ENCODE measurements around the gene CCDC47. TPM values are rescaled to one million over a fixed set of nuclear protein-coding genes. Genes with fewer than 3 reads are reported as not detected.
A peak's percentile ranks its signal among the peaks of the same experiment; 100 is the strongest.

The CCDC47 gene
- total RNA-seq, 1 donor from 2014 or later: 65.2 TPM

GRCh38 chr17:63762161-63763078 lies 11.0 kb downstream of the CCDC47 start:
- H3K36me3 Mint-ChIP-seq (ENCODE audit: insufficient read depth): peaks cover 31% of the 10 kb centered on the region
- no peak for DNase-seq (ENCODE audit: low spot score, unreplicated experiment)
- peak overlapping the region; percentile 65 for H3K27ac Mint-ChIP-seq
- no peaks in the 10 kb centered on the region for H3K27me3 Mint-ChIP-seq
- H3K9me3 Mint-ChIP-seq (ENCODE audit: low read depth): no peaks in the 10 kb centered on the region
- TF ChIP-seq, protein P1, sequence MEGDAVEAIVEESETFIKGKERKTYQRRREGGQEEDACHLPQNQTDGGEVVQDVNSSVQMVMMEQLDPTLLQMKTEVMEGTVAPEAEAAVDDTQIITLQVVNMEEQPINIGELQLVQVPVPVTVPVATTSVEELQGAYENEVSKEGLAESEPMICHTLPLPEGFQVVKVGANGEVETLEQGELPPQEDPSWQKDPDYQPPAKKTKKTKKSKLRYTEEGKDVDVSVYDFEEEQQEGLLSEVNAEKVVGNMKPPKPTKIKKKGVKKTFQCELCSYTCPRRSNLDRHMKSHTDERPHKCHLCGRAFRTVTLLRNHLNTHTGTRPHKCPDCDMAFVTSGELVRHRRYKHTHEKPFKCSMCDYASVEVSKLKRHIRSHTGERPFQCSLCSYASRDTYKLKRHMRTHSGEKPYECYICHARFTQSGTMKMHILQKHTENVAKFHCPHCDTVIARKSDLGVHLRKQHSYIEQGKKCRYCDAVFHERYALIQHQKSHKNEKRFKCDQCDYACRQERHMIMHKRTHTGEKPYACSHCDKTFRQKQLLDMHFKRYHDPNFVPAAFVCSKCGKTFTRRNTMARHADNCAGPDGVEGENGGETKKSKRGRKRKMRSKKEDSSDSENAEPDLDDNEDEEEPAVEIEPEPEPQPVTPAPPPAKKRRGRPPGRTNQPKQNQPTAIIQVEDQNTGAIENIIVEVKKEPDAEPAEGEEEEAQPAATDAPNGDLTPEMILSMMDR (IDR thresholded peaks at IDR 0.05; ENCODE audit: unreplicated experiment): no peak
- H3K4me1 Mint-ChIP-seq (ENCODE audit: low read depth): peaks cover 7% of the 10 kb centered on the region
- H3K4me3 Mint-ChIP-seq (ENCODE audit: low read depth): no peak overlapping the region

- DNase-seq (ENCODE audit: low spot score, unreplicated experiment): no peak
- Mint-ChIP-seq H3K4me1 (ENCODE audit: low read depth) (peaks cover 6% of the 10 kb centered on the region), H3K4me3 (ENCODE audit: low read depth) (no peak overlapping the region), H3K36me3 (ENCODE audit: insufficient read depth) (peaks cover 32% of the 10 kb centered on the region), H3K9me3 (ENCODE audit: low read depth) (no peaks in the 10 kb centered on the region), H3K27me3 (no peaks in the 10 kb centered on the region), H3K27ac (no peak overlapping the region)
- TF ChIP-seq, protein P1 (IDR thresholded peaks at IDR 0.05; ENCODE audit: unreplicated experiment): no peak
These were observed 12.4 kb downstream of the CCDC47 start for GRCh38 chr17:63760771-63761539.

GRCh38 chr17:63758428-63758827 lies 15.0 kb downstream of the CCDC47 start:
- H3K27ac Mint-ChIP-seq: no peak overlapping the region
- no peaks in the 10 kb centered on the region for H3K27me3 Mint-ChIP-seq
- DNase-seq (ENCODE audit: low spot score, unreplicated experiment): no peak
- H3K4me3 Mint-ChIP-seq (ENCODE audit: low read depth): no peak overlapping the region
- H3K4me1 Mint-ChIP-seq (ENCODE audit: low read depth): peaks cover 6% of the 10 kb centered on the region
- H3K36me3 Mint-ChIP-seq (ENCODE audit: insufficient read depth): peaks cover 29% of the 10 kb centered on the region
- H3K9me3 Mint-ChIP-seq (ENCODE audit: low read depth): no peaks in the 10 kb centered on the region
- TF ChIP-seq, protein P1 (IDR thresholded peaks at IDR 0.05; ENCODE audit: unreplicated experiment): no peak

- H3K4me1 Mint-ChIP-seq (ENCODE audit: low read depth): peaks cover 8% of the 10 kb centered on the region
- H3K27ac Mint-ChIP-seq: no peak overlapping the region
- H3K9me3 Mint-ChIP-seq (ENCODE audit: low read depth): no peaks in the 10 kb centered on the region
- TF ChIP-seq, protein P1 (IDR thresholded peaks at IDR 0.05; ENCODE audit: unreplicated experiment): no peak
- no peak overlapping the region for H3K4me3 Mint-ChIP-seq (ENCODE audit: low read depth)
- H3K36me3 Mint-ChIP-seq (ENCODE audit: insufficient read depth): peaks cover 19% of the 10 kb centered on the region
- DNase-seq (ENCODE audit: low spot score, unreplicated experiment): no peak
- H3K27me3 Mint-ChIP-seq: no peaks in the 10 kb centered on the region
These were observed 19.4 kb downstream of the CCDC47 start for GRCh38 chr17:63754046-63754445.

DNA sequence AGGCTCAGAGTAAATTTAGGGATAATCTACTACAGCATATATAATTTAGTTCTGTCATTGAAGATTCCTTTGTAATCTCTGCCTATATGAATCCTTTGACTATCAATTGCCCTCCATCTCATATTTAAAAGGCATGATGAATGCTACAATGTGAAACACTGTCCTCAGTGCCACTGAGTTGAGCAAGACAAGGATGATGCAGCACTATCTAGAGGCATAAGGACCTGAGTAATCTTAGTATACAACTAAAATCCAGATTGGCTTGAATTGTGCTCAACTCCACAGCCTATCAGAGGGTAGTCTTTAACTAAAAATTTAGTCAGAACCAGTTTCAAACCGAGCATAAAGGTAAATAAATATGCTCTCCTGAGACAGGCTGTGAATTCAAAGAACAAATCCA lies 20.2 kb downstream of the CCDC47 start:
- TF ChIP-seq, protein P1 (IDR thresholded peaks at IDR 0.05; ENCODE audit: unreplicated experiment): no peak
- Mint-ChIP-seq H3K4me3 (ENCODE audit: low read depth) (no peak overlapping the region), H3K9me3 (ENCODE audit: low read depth) (no peaks in the 10 kb centered on the region), H3K4me1 (ENCODE audit: low read depth) (peaks cover 8% of the 10 kb centered on the region), H3K27me3 (no peaks in the 10 kb centered on the region), H3K36me3 (ENCODE audit: insufficient read depth) (peaks cover 20% of the 10 kb centered on the region), H3K27ac (no peak overlapping the region)
- no peak for DNase-seq (ENCODE audit: low spot score, unreplicated experiment)
